GM12878 (cell line): ENCODE data around the gene PIP4K2A. TPM values are rescaled to one million over a fixed set of nuclear protein-coding genes. Genes with fewer than 3 reads are reported as not detected.

Source experiments
- ATAC-seq: fragments of 200-7000 bp; cut with Tn5 transposase; 3 replicates; pipeline ENCODE4 v1.9.1; 2020; ENCODE audit warnings: mild to moderate bottlenecking, moderate library complexity
- BruUV-seq: library from RNA; stranded (reverse); fragments of 400-500 nt; replicated peaks from 2 replicates; lab custom pipeline; 2021; lab: Mats Ljungman, UMichigan
- CTCF ChIA-PET: fragments of 300-600 bp; sonication (Branson Sonifier 250); formaldehyde crosslinking; extraction: SDS; loops from one replicate; lab custom pipeline; 2021; ENCODE audit warnings: inconsistent platforms; lab: Yijun Ruan, JAX
- POLR2A ChIA-PET: fragments of 350-600 bp; formaldehyde crosslinking; extraction: SDS; loops from one replicate; lab custom pipeline; 2021; ENCODE audit warnings: inconsistent platforms; lab: Charles Lee
- RAD21 ChIA-PET: fragments of 300-600 bp; sonication (Branson Sonifier 250); formaldehyde crosslinking; loops from one replicate; lab custom pipeline; 2023; ENCODE audit warnings: antibody characterized with exemption; ENCODE audit not compliant: unreplicated experiment; lab: Charles Lee
- SMC1A ChIA-PET: fragments of 300-600 bp; sonication (Branson Sonifier 250); formaldehyde crosslinking; loops from one replicate; lab custom pipeline; 2023; ENCODE audit not compliant: unreplicated experiment, uncharacterized antibody; lab: Charles Lee
- DNase-seq: peaks from one replicate; pipeline ENCODE4 v3.0.0-alpha.2; 2011; ENCODE audit warnings: low read depth, low spot score
- FAIRE-seq: peaks from 3 replicates; lab custom pipeline; 2011; peaks lifted over from hg19 to GRCh38; lab: Jason Lieb, UNC
- H2AFZ ChIP-seq: 2 replicates; pipeline ENCODE4 v1.6.0; 2011; ENCODE audit warnings: low read depth, low read length, control low read depth; ENCODE audit not compliant: control insufficient read depth
- H3K27ac ChIP-seq: 2 replicates; pipeline ENCODE4 v1.5.1; 2011; ENCODE audit warnings: control low read depth; ENCODE audit not compliant: control insufficient read depth, insufficient read depth
- H3K27me3 ChIP-seq, 2 experiments: replicated peaks in 1 of 2; 2 replicates each; pipeline versions ENCODE4 v1.6.0 to v1.6.1; 2011; ENCODE audit warnings: low read length in 1 of 2; ENCODE audit not compliant: control insufficient read depth in 2 of 2, insufficient read depth in 2 of 2
- H3K36me3 ChIP-seq, 2 experiments: 2 replicates each; pipeline ENCODE4 v1.5.1; 2011; ENCODE audit warnings: low read length in 1 of 2; ENCODE audit not compliant: control insufficient read depth in 2 of 2, insufficient read depth in 2 of 2
- H3K4me1 ChIP-seq: 2 replicates; pipeline ENCODE4 v1.6.1; 2011; ENCODE audit warnings: mild to moderate bottlenecking, low read length, moderate library complexity, mixed read lengths; ENCODE audit not compliant: control insufficient read depth, insufficient read depth
- H3K4me2 ChIP-seq: 2 replicates; pipeline ENCODE4 v1.6.0; 2011; ENCODE audit warnings: control low read depth; ENCODE audit not compliant: control insufficient read depth, insufficient read depth
- H3K4me3 ChIP-seq: fragments of 200-600 bp; sonication (generic); 2 replicates; pipeline ENCODE4 v1.5.1; 2016
- H3K79me2 ChIP-seq: 2 replicates; pipeline ENCODE4 v1.6.0; 2011; ENCODE audit warnings: low read length; ENCODE audit not compliant: control insufficient read depth, insufficient read depth
- H3K9ac ChIP-seq: 2 replicates; pipeline ENCODE4 v1.8.0; 2011; ENCODE audit warnings: low read length, control low read depth, mixed read lengths; ENCODE audit not compliant: control insufficient read depth, insufficient read depth
- H3K9me3 ChIP-seq: replicated peaks from 3 replicates; pipeline ENCODE4 v1.5.1; 2011; ENCODE audit warnings: mild to moderate bottlenecking, low read length; ENCODE audit not compliant: control insufficient read depth, insufficient read depth
- H4K20me1 ChIP-seq: 2 replicates; pipeline ENCODE4 v1.6.0; 2011; ENCODE audit not compliant: control insufficient read depth, insufficient read depth
- CBX5 ChIP-seq: sonication (generic); IDR thresholded peaks from 2 replicates; pipeline ENCODE4 v1.6.1; 2016; ENCODE audit warnings: low read depth, moderate library complexity, mild to moderate bottlenecking, inconsistent platforms
- HDAC2 ChIP-seq: fragments of 200-600 bp; sonication (generic); IDR thresholded peaks from 2 replicates; pipeline ENCODE4 v1.6.1; 2017
- HDAC6 ChIP-seq: fragments of 200-600 bp; sonication (generic); IDR thresholded peaks from one replicate; pipeline ENCODE4 v1.8.0; 2017; ENCODE audit warnings: antibody characterized with exemption; ENCODE audit not compliant: unreplicated experiment
- KDM1A ChIP-seq: fragments of 200-600 bp; sonication (generic); IDR thresholded peaks from 2 replicates; pipeline ENCODE4 v1.6.1; 2016; ENCODE audit warnings: borderline replicate concordance
- KLF5 ChIP-seq: fragments of 450-650 bp; IDR thresholded peaks from 2 replicates; pipeline ENCODE4 v1.6.1; 2014; ENCODE audit warnings: mild to moderate bottlenecking; ENCODE audit not compliant: partially characterized antibody
- MEF2B ChIP-seq: fragments of 450-650 bp; IDR thresholded peaks from 2 replicates; pipeline ENCODE4 v1.6.1; 2018; ENCODE audit warnings: mild to moderate bottlenecking, moderate library complexity; ENCODE audit not compliant: partially characterized antibody, poor library complexity, severe bottlenecking
- NBN ChIP-seq: fragments of 450-650 bp; IDR thresholded peaks from 2 replicates; pipeline ENCODE4 v1.6.1; 2016
- PAX8 ChIP-seq: fragments of 450-650 bp; IDR thresholded peaks from 2 replicates; pipeline ENCODE4 v1.6.1; 2017; ENCODE audit warnings: mild to moderate bottlenecking, moderate library complexity
- RAD51 ChIP-seq: fragments of 450-650 bp; IDR thresholded peaks from 2 replicates; pipeline ENCODE4 v1.6.1; 2016; ENCODE audit warnings: moderate library complexity, mild to moderate bottlenecking, inconsistent platforms
- RB1 ChIP-seq: fragments of 450-650 bp; formaldehyde crosslinking; IDR thresholded peaks from 2 replicates; pipeline ENCODE4 v1.6.1; 2017; ENCODE audit warnings: mild to moderate bottlenecking, borderline replicate concordance
- RCOR1 ChIP-seq: conservative IDR thresholded peaks from 2 replicates; pipeline ENCODE4 v1.6.1; 2012; ENCODE audit warnings: low read depth, low read length, improper control_type of control experiment
- RUNX3 ChIP-seq: IDR thresholded peaks from 2 replicates; pipeline ENCODE4 v1.6.1; 2012; ENCODE audit warnings: low read length, inconsistent platforms
- YY1 ChIP-seq: IDR thresholded peaks from 2 replicates; pipeline ENCODE4 v1.6.1; 2011; ENCODE audit warnings: low read depth, mild to moderate bottlenecking, low read length
- ZBED1 ChIP-seq: IDR thresholded peaks from 2 replicates; pipeline ENCODE4 v1.6.1; 2016; ENCODE audit warnings: borderline replicate concordance
- ZNF24 ChIP-seq: fragments of 450-650 bp; IDR thresholded peaks from 2 replicates; pipeline ENCODE4 v1.6.1; 2017; ENCODE audit warnings: antibody characterized with exemption, mild to moderate bottlenecking
- WGBS: methylation state at CpG from one replicate; pipeline ENCODE4 v1.1.6; 2016; ENCODE audit warnings: low lambda C conversion rate; ENCODE audit not compliant: insufficient replicate concordance, insufficient coverage; ENCODE audit errors: missing lambda C conversion rate; 5-methylcytosine and 5-hydroxymethylcytosine counted together
- in situ Hi-C: fragments of 300-500 bp; cut with MboI; formaldehyde crosslinking; loops from 9 replicates; pipeline ENCODE4 v1.14.3; 2018; ENCODE audit warnings: mixed read lengths
- intact Hi-C: fragments of 100-400 bp; cut with micrococcal nuclease; formaldehyde crosslinking; loops from one replicate; pipeline ENCODE4 v1.14.2; 2022; ENCODE audit not compliant: unreplicated experiment
- polyA plus RNA-seq, 11 experiments: library from polyadenylated mRNA; depleted of rRNA in 4 of 11; unstranded in 6 of 11; stranded (reverse) in 5 of 11; fragments of >200 nt; fragmentation: Nextera tagmentation in 4 of 11; fragmentation: Illumina TruSeq in 1 of 11; extraction: Ambion mirVana in 4 of 11; extraction: Trizol in 1 of 11; gene quantifications; 1 replicate in 1 of 11; 2 replicates in 10 of 11; pipeline versions ENCODE4 v1.2.1 to v1.2.3, GENCODE V29; 2011 to 2016; ENCODE audit warnings: inconsistent platforms in 2 of 11, missing spikeins in 2 of 11, low read depth in 1 of 11
- total RNA-seq, 4 experiments: library from RNA; depleted of rRNA in 3 of 4; stranded (reverse); fragments of >200 nt in 3 of 4; fragmentation: Illumina TruSeq in 1 of 4; extraction: Trizol in 1 of 4; gene quantifications; 2 replicates each; pipeline versions ENCODE4 v1.2.1 to v1.2.3, GENCODE V29; 2013 to 2021
- TF ChIP-seq, protein P1 (sequence below), 3 experiments: IDR thresholded peaks in 2 of 3; conservative IDR thresholded peaks in 1 of 3; 2 replicates each; pipeline ENCODE4 v1.5.1; 2011; ENCODE audit warnings: low read depth in 3 of 3, low read length in 3 of 3, mild to moderate bottlenecking in 3 of 3, control low read depth in 2 of 3, moderate library complexity in 2 of 3, inconsistent platforms in 1 of 3, mixed read lengths in 1 of 3; ENCODE audit not compliant: control insufficient read depth in 2 of 3, insufficient read depth in 1 of 3; ENCODE audit errors: extremely low read depth in 1 of 3
- TF ChIP-seq, protein P2 (sequence below): fragments of 150-350 bp; IDR thresholded peaks from 2 replicates; pipeline ENCODE4 v1.6.1; 2014; ENCODE audit warnings: mild to moderate bottlenecking, low read depth, low read length
- TF ChIP-seq, protein P3 (sequence below): fragments of 450-650 bp; IDR thresholded peaks from 2 replicates; pipeline ENCODE4 v1.6.1; 2017; ENCODE audit warnings: mild to moderate bottlenecking, moderate library complexity

PIP4K2A gene
- total and polyA plus RNA-seq, 10 of the 15 experiments (the other 5 are each of a cell fraction or from before 2014, with no cell fraction given) = 54.3 to 139 (median 84.4) TPM

DNA sequence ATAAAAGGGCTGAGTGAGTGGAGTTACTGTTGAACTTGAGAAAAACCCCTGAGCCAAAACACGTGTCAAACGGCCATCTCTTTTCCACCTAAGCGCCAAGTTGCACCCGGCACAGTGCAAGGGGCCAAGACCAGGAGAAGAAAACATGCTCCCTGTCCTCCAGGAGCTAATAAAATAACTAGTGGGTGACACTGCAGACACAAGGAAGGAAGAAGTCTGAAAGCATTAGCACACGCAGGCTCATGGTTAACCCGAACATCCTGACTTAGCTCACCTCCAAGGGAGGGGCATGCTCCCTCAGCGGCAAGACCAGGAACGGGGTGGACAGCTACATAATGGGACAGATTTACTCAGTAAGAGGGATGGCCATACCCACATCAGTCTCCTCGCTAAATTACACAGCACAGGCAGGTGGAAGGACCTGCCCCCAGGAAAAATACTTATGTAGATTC lies 65.0 kb downstream of the PIP4K2A start:
- Histone ChIP-seq H4K20me1 (no peaks in the 10 kb centered on the region), H3K36me3 (no peaks in the 10 kb centered on the region; a peak in 1 of 4 replicates), H3K4me1 (peaks cover 86% of the 10 kb centered on the region), H3K27ac (peak overlapping the region; percentile 78), H3K27me3 (no peaks in the 10 kb centered on the region), H3K9ac (peak overlapping the region; percentile 44), H3K79me2 (peaks cover 95% of the 10 kb centered on the region), H3K4me2 (peak overlapping the region; percentile 78), H2AFZ (peak overlapping the region; percentile 30), H3K4me3 (peak overlapping the region; percentile 9), H3K9me3 (no peaks in the 10 kb centered on the region)
- ChIA-PET RAD21 (interaction anchor here (0.5 to 9.1 kb wide), 24 partner anchors 12 to 111 kb away, joined by 3 to 99 read pairs (median 6); no protein-coding TSS in a partner anchor), SMC1A (interaction anchor here (0.8 to 13.5 kb wide), 32 partner anchors 8 to 118 kb away, joined by 3 to 172 read pairs (median 5); partner anchors contain the start of gene PIP4K2A), CTCF (interaction anchor here (0.8 to 12.1 kb wide), 12 partner anchors 10 to 78 kb away, joined by 3 to 72 read pairs (median 6); no protein-coding TSS in a partner anchor), POLR2A (interaction anchor here (0.5 to 6.2 kb wide), 17 partner anchors 9 to 61 kb away, joined by 3 to 30 read pairs (median 7); no protein-coding TSS in a partner anchor)
- ATAC-seq (peak; percentile 44), DNase-seq (no peak), FAIRE-seq (no peak)
- WGBS = 1% methylated on average over 9 of the region's 9 CpGs
- BruUV-seq = no TSS peak
- in situ Hi-C loops = no loop called here
- intact Hi-C loops = loop anchor here (5.0 kb wide), 3 partner anchors 42 to 338 kb away; partner anchors contain the start of gene PIP4K2A
- TF ChIP-seq PAX8 (no peak), ZBED1 (no peak), YY1 (peak; percentile 68; the same call in 1 of the 2 replicates), NBN (peak; percentile 14; the same call in 1 of the 2 replicates), HDAC2 (no peak), KLF5 (no peak), CBX5 (no peak), HDAC6 (no peak), MEF2B (no peak), ZNF24 (no peak), RB1 (no peak), RUNX3 (0 out of 2 replicates have a peak, but pooled peaks have one; percentile 23), RAD51 (peak; percentile 51; the same call in 1 of the 2 replicates), RCOR1 (no peak), KDM1A (no peak)
- TF ChIP-seq, protein P1, sequence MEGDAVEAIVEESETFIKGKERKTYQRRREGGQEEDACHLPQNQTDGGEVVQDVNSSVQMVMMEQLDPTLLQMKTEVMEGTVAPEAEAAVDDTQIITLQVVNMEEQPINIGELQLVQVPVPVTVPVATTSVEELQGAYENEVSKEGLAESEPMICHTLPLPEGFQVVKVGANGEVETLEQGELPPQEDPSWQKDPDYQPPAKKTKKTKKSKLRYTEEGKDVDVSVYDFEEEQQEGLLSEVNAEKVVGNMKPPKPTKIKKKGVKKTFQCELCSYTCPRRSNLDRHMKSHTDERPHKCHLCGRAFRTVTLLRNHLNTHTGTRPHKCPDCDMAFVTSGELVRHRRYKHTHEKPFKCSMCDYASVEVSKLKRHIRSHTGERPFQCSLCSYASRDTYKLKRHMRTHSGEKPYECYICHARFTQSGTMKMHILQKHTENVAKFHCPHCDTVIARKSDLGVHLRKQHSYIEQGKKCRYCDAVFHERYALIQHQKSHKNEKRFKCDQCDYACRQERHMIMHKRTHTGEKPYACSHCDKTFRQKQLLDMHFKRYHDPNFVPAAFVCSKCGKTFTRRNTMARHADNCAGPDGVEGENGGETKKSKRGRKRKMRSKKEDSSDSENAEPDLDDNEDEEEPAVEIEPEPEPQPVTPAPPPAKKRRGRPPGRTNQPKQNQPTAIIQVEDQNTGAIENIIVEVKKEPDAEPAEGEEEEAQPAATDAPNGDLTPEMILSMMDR (IDR thresholded peaks at IDR 0.05 in 2 of 3, conservative IDR thresholded peaks at IDR 0.05 in 1 of 3; ENCODE audit: control insufficient read depth in 2 of 3, extremely low read depth in 1 of 3, insufficient read depth in 1 of 3, low read depth in 3 of 3, low read length in 3 of 3) = no peak
- TF ChIP-seq, protein P2, sequence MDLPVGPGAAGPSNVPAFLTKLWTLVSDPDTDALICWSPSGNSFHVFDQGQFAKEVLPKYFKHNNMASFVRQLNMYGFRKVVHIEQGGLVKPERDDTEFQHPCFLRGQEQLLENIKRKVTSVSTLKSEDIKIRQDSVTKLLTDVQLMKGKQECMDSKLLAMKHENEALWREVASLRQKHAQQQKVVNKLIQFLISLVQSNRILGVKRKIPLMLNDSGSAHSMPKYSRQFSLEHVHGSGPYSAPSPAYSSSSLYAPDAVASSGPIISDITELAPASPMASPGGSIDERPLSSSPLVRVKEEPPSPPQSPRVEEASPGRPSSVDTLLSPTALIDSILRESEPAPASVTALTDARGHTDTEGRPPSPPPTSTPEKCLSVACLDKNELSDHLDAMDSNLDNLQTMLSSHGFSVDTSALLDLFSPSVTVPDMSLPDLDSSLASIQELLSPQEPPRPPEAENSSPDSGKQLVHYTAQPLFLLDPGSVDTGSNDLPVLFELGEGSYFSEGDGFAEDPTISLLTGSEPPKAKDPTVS = no peak
- TF ChIP-seq, protein P3, sequence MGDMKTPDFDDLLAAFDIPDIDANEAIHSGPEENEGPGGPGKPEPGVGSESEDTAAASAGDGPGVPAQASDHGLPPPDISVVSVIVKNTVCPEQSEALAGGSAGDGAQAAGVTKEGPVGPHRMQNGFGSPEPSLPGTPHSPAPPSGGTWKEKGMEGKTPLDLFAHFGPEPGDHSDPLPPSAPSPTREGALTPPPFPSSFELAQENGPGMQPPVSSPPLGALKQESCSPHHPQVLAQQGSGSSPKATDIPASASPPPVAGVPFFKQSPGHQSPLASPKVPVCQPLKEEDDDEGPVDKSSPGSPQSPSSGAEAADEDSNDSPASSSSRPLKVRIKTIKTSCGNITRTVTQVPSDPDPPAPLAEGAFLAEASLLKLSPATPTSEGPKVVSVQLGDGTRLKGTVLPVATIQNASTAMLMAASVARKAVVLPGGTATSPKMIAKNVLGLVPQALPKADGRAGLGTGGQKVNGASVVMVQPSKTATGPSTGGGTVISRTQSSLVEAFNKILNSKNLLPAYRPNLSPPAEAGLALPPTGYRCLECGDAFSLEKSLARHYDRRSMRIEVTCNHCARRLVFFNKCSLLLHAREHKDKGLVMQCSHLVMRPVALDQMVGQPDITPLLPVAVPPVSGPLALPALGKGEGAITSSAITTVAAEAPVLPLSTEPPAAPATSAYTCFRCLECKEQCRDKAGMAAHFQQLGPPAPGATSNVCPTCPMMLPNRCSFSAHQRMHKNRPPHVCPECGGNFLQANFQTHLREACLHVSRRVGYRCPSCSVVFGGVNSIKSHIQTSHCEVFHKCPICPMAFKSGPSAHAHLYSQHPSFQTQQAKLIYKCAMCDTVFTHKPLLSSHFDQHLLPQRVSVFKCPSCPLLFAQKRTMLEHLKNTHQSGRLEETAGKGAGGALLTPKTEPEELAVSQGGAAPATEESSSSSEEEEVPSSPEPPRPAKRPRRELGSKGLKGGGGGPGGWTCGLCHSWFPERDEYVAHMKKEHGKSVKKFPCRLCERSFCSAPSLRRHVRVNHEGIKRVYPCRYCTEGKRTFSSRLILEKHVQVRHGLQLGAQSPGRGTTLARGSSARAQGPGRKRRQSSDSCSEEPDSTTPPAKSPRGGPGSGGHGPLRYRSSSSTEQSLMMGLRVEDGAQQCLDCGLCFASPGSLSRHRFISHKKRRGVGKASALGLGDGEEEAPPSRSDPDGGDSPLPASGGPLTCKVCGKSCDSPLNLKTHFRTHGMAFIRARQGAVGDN = peak; percentile 41
